GM19099 (cell line): Measurements from ENCODE around the gene TIMM17B.

ENCODE experiments used
- POLR2A ChIP-seq: IDR thresholded peaks from 3 replicates; pipeline ENCODE4 v1.6.1; 2011; ENCODE audit warnings: low read depth; ENCODE audit not compliant: insufficient read length; ENCODE audit errors: extremely low read depth

The TIMM17B gene

GRCh38 chrX:48905090-48905790, 7.7 kb upstream of the TIMM17B start:
- TF ChIP-seq POLR2A = no peak

DNA sequence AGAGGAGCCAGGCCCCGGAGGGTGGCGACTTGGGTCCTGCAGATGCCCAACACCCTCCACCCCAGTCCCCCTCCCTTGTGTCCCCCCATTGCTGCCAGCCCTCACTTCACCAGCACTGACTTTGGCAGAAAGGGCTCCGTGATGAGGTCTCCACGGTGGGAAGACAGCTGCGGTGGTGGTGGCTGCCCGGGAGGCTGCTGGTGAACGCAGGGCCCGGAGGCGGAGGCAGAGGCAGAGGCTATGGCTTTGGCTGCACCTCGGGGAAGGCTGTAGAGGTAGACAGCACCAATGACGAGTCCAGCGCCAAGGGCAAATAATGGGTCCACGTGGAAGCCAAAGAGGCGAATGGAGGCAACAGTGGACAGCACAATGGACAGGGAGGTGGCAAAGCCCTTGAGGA, 7.1 kb upstream of the TIMM17B start:
- TF ChIP-seq POLR2A = no peak

DNA sequence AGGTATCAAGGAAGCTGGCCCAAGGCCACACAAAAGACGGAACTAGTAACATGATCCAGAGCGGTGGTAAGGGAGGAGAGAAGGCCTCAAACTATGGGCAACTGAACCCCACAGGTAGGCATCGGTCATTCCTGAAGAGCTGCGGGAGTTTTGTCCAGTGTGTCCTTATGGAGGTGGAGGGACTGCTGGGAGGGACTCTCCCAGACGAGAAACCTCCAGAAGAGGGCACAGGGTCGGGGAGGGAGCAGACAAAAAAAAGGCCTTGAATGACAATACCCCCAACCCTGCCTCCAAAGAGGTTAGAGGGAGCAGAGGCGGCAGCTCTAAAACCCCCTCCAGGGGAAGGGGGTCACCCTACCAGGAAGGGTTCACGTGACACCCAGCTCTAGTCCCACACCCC, 6.6 kb upstream of the TIMM17B start:
- no peak for TF ChIP-seq POLR2A

DNA sequence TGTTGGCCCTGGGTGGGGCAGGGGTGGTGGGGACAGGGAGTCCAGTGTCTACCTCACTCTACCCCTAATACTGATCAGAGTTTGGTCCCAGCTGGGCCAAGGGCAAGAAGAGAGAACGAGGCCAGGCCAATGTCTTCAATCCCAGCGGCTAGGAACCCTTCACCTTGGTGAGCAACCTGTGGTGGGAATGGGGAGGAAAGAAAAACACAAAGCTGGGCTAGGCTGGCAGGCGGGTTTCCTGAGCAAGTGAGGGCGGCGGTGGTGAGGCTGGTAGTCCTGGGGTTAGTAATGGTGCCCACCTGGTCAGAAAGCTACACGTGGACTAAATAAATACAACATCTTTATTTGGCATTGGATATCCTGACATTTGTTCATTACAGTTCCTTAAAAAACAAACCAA, 5.7 kb upstream of the TIMM17B start:
- no peak for TF ChIP-seq POLR2A

DNA sequence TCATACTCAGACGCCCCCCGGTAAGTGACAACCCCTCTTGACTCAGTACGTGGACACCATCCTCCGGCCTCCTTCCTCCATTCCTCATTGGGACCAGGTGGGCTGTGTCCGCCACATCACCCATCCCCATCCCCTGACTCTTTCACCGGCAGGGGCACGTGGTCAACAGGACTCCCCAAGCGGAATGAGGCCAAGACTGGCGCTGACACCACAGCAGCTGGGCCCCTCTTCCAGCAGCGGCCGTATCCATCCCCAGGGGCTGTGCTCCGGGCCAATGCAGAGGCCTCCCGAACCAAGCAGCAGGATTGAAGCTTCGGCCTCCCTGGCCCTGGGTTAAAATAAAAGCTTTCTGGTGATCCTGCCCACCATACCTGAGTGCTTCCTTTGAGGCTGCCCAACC, 5.2 kb upstream of the TIMM17B start:
- TF ChIP-seq POLR2A = no peak

- no peak for TF ChIP-seq POLR2A
These were observed 4.6 kb upstream of the TIMM17B start for GRCh38 chrX:48902135-48902534.

- TF ChIP-seq POLR2A = no peak
These were observed 3.5 kb upstream of the TIMM17B start for GRCh38 chrX:48901069-48901468.

DNA sequence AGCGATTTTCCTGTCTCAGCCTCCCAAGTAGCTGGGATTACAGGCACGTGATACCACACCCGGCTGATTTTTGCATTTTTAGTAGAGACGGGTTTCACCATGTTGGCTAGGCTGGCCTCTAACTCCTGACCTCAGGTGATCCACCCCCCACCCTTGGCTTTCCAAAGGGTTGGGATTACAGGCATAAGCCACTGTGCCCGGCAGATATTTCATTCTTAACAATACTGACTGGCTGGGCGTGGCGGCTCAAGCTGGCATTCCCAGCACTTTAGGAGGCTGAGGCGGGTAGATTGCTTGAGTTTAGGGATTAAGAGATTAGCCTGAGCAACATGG, 1.5 kb upstream of the TIMM17B start:
- no peak for TF ChIP-seq POLR2A

DNA sequence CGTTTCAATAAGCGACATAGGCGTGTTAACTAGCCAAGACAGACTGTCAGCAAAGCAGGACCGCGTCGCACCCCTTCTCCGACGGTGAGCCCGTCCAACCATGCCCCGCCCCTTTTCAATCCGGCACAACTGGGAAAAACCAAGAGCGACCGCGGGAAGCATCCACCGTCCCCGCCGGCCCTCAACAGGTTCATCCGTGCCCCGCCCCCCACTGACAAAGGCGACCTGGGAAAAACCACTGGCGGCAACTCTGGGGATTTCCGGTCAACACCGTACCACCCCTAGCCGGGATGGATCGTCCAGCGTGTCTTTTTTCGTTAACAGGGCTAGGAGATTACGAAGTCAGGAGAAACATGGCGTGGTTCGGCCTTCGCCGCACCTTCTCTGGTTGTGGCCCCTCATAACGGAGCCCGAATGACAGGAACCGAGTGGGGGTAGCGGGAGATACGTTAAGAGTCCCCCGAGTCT, 377 bp downstream of the TIMM17B start:
- no peak for TF ChIP-seq POLR2A

- no peak for TF ChIP-seq POLR2A
These were observed 957 bp downstream of the TIMM17B start for GRCh38 chrX:48896611-48897011.

DNA sequence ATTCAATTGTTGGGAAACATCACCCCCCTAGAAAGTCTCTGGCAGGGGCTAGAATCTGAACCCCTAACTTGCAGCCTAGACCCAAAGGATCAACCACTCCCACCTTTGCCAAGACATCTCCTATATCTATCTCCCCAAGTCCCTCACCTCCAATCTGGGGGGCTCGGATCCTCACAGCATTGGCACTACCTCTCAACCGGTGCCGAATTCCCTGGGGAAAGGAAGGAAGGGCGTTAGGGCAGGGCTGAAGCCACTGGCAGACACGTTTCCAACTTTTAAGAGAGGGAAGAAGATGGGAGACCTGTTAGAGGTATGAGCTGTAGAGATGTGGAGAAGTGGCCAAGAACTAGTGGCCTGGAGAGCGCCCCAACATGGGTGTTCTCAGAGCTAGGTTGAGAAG, 2.7 kb downstream of the TIMM17B start:
- no peak for TF ChIP-seq POLR2A

DNA sequence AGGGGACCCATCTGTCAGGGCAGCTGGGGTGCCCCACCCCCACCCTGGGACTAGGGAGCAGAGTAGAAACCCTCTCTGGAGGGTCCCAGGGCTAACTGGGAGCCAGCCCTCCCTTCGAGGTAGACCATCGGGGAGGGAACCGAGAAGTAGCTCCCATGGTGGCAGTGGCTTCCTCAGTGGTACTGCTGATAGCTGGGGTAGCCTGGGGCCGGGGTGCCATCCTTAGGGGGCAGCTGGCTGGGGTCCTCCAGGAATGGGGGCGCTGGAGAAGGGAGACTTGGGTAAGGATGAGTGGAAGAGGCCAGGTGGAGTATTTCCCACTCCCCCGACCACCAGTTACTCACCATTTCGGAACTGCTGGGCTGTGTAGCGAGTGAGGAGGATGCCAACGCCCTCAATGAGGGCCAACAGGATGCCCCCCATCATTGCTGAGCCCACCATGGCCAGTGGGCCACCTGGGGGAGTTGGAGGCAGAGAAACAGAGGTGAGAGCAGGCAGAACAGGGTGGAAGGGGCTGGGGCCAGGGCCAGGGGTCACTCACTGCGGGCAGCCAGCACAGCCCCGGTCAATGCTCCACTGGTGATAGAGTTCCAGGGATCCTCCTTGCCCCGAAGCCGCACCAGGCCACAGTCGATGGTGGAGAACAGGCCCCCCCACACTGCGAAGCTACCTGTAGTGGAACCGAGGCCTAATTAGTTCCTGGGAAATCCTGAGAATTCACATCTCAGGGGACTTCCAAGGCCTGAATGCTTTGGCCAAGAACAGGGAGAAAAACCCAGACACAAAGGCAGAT, 3.8 kb downstream of the TIMM17B start:
- no peak for TF ChIP-seq POLR2A

GRCh38 chrX:48892896-48893295, 4.7 kb downstream of the TIMM17B start:
- no peak for TF ChIP-seq POLR2A

DNA sequence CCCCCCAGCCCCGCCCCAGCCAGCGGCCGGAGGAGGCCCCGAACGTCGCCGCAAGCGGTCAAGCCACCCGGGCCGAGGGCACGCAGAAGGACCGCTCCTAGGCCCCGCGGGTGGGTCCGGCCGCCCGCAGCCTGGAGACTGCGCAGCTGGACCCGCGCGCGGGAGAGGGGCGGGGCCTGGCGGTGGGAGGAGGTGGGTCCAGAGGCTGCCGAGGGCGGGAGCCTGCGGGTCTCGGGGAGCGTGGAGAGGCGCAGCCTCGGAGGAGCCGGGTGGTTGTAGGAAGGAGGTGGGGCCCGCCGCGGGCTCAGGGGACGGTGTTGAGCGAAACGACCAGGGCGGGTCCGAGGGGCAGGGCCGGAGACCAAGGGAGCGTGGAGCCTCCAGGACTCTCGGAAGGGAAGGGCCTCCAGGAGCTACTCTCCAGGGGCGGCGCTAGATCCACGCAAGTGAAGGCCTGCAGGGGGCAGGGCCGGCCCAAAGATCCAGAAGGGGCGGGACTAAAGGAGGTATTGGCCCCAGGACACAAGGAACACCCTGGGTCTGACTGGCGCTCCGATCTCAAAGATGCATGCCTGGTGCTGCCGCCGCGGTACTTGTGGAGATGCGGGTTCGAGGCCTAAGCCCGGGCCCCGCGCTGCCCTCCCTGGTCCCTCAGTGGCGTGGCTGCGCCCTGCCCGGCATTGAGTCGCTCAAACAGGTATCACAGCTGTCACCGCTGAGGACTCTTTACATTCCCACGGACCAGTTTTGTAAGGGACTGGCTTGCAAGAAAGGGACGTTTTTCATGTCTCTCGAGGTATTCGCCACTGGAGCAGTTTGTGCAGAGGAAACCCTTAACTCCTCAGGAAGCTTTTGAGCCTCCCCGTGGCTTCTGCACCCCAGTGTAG, 5.9 kb downstream of the TIMM17B start:
- no peak for TF ChIP-seq POLR2A

- no peak for TF ChIP-seq POLR2A
These were observed 6.6 kb downstream of the TIMM17B start for GRCh38 chrX:48890934-48891401.
